GM19193 (cell line): ENCODE measurements around the gene JAKMIP2.

ENCODE experiments used
- POLR2A ChIP-seq: IDR thresholded peaks from 4 replicates; pipeline ENCODE4 v1.6.1; 2011; ENCODE audit not compliant: insufficient read depth, insufficient read length; ENCODE audit errors: extremely low read depth

The JAKMIP2 gene

GRCh38 chr5:147782110-147783028, at the start of gene JAKMIP2:
Gene JAKMIP2 (minus strand): TSS chr5:147782728. CDS start chr5:147671806, 110,922 bp downstream.
- no peak for TF ChIP-seq POLR2A

DNA sequence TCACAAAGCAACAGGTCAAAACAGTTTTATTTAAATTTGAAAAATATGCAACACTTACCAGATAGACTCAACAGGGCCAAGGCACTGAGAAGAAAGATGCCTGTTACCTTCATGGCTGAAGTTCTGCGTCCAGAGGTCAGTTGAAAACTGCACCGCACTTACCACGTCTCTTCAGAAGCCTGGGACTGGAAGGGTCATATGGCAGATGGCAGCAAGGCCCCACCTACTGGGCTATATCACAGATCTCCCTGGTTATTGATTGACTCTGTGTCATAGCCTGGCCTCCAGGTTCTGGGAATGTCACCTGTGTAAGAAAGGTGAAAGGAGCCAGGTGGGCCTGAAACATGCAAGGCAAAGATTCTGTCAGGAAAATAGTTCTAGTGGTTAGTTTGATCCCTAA, 48.9 kb upstream of the JAKMIP2 start, which contains the start of gene SPINK1:
Gene SPINK1, minus strand, starts transcription at position 207 of the 400 bp plus-strand sequence. Its CDS starts 94 bp downstream, at position 113.
- TF ChIP-seq POLR2A = no peak

GRCh38 chr5:147830035-147830434, 47.5 kb upstream of the JAKMIP2 start:
- no peak for TF ChIP-seq POLR2A

DNA sequence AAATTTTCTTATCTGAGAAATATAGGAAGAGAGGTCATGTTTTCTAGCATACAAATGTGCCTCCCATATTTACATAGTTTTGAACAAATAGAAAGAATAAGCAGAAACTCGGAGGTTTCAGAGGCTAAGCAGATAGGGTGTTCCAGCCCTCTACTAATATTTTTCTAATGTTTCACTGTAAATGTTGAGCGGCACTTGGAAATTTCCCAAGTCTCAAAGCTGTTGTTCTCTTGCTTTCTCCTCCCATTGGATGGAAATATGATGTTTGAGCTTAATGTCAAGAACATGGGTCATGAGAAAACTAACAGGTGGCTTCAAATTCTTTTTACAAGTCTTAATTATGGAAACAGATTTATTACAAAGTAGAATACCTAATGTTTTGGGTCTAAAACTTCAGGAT, 43.8 kb upstream of the JAKMIP2 start:
- no peak for TF ChIP-seq POLR2A

- no peak for TF ChIP-seq POLR2A
Observed at GRCh38 chr5:147822686-147823491, 40.4 kb upstream of the JAKMIP2 start.

DNA sequence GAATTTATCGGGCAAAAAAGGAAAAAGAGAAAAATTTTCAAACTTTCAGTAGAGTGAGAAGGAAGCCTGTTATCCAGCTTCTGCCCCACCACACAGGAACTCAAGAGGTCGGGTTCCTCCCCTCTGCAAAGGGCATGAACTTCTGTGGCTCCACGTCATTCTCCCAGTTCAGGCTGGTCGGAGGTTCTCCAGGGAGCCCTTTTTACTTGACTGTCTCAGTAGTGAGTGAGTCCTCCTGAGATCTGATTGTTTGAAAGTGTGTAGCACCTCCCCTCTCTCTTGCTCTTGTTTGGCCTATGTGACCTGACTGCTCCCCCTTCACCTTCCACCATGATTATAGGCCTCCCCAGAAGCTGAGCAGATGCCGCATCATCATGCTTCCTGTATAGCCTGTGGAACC, 39.2 kb upstream of the JAKMIP2 start:
- TF ChIP-seq POLR2A = no peak

- TF ChIP-seq POLR2A = no peak
Observed at GRCh38 chr5:147819261-147819770, 36.8 kb upstream of the JAKMIP2 start.

GRCh38 chr5:147818290-147818689, 35.8 kb upstream of the JAKMIP2 start:
- no peak for TF ChIP-seq POLR2A

- no peak for TF ChIP-seq POLR2A
Observed at GRCh38 chr5:147813696-147814095, 31.2 kb upstream of the JAKMIP2 start.

GRCh38 chr5:147809830-147810666, 27.5 kb upstream of the JAKMIP2 start:
- TF ChIP-seq POLR2A = no peak

- no peak for TF ChIP-seq POLR2A
Observed at GRCh38 chr5:147805030-147805454, 22.5 kb upstream of the JAKMIP2 start.

GRCh38 chr5:147804334-147804733, 21.8 kb upstream of the JAKMIP2 start:
- TF ChIP-seq POLR2A = no peak

- TF ChIP-seq POLR2A = no peak
Observed at GRCh38 chr5:147803926-147804325, 21.4 kb upstream of the JAKMIP2 start.

GRCh38 chr5:147801461-147801860, 18.9 kb upstream of the JAKMIP2 start:
- TF ChIP-seq POLR2A = no peak
